Subcutaneous abdominal adipose tissue (tissue), 5 donors: ENCODE results near the gene CCL8.

Experiments used
- H3K27ac ChIP-seq: one replicate; pipeline ENCODE4 v1.7.0; 2013; ENCODE audit warnings: low read depth, mild to moderate bottlenecking, inconsistent platforms, low read length, moderate library complexity
- H3K27me3 ChIP-seq, 5 donors: one replicate each; pipeline ENCODE4 v1.7.0; 2013; ENCODE audit warnings: low read length in 5 of 5, inconsistent platforms in 1 of 5; ENCODE audit not compliant: control insufficient read depth in 5 of 5, insufficient read depth in 4 of 5
- H3K36me3 ChIP-seq, 5 donors: one replicate each; pipeline ENCODE4 v1.7.0; 2013; ENCODE audit warnings: low read length in 5 of 5; ENCODE audit not compliant: control insufficient read depth in 5 of 5, insufficient read depth in 5 of 5
- H3K4me1 ChIP-seq, 5 donors: one replicate each; pipeline ENCODE4 v1.7.0; 2013; ENCODE audit warnings: low read length in 5 of 5, mild to moderate bottlenecking in 3 of 5, moderate library complexity in 1 of 5; ENCODE audit not compliant: control insufficient read depth in 5 of 5, insufficient read depth in 5 of 5
- H3K4me3 ChIP-seq, 5 donors: one replicate each; pipeline ENCODE4 v1.7.0; 2013; ENCODE audit warnings: low read length in 5 of 5, low read depth in 1 of 5
- H3K9ac ChIP-seq, 5 donors: one replicate each; pipeline ENCODE4 v1.7.0; 2013; ENCODE audit warnings: low read length in 5 of 5, mild to moderate bottlenecking in 4 of 5, moderate library complexity in 3 of 5
- H3K9me3 ChIP-seq, 5 donors: one replicate each; pipeline ENCODE4 v1.7.0; 2013; ENCODE audit warnings: low read length in 5 of 5; ENCODE audit not compliant: control insufficient read depth in 5 of 5
- donor health status: healthy.
- donor health status: healthy.
- donor health status: healthy.
- donor health status: healthy.
- donor health status: healthy.

CCL8 gene

GRCh38 chr17:34299956-34300577, 19.2 kb upstream of the CCL8 start:
- H3K27ac ChIP-seq: peak overlapping the region; percentile 9
- H3K4me1 ChIP-seq: peaks cover 4 to 34% (median 16%) of the 10 kb centered on the region in 5 donors
- H3K36me3 ChIP-seq: no peaks in the 10 kb centered on the region

DNA sequence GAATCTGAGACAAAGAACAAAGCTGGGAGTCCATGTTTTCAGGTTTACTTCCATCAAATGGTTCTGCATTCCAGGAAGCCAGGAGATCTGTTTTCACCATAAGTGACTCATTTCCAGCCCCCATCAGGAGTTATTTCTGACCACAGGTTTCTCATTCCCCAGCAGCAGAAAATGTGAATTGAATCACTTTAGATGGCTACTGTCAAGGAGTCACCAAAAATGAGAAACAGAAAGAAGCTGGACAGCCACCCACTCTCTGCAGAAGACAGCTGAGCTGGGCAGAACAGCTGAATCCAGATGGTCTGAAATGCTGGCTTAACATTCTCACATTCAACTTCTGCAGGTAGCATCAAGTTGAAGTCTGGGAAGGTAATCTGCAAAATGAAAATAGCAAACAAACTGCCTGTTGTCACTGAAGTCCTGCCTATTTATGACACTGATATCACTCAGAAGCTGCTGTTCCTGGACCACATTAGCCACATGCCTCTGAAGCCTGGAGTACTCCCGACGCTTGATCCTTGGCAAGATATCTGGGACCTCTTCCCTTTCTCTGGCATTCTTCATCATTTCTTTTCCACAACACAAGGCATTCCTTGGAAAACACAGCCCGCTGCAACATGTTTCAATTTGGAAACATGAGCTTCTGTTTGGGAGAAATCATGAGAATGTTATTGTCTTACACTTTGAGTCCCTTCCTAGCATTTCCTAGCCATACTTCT, 18.4 kb upstream of the CCL8 start:
- H3K9ac ChIP-seq: no peak overlapping the region
- H3K27me3 ChIP-seq: peaks cover 0 to 3% (median 0%) of the 10 kb centered on the region in 5 donors
- H3K4me3 ChIP-seq: no peak overlapping the region
- no peaks in the 10 kb centered on the region for H3K36me3 ChIP-seq
- peaks cover 4 to 34% (median 16%) of the 10 kb centered on the region in 5 donors for H3K4me1 ChIP-seq
- H3K9me3 ChIP-seq: no peaks in the 10 kb centered on the region
- peak overlapping the region; percentile 15 for H3K27ac ChIP-seq

More at GRCh38 chr17:34299956-34300577, 19.2 kb upstream of the CCL8 start:
- no peak overlapping the region for H3K9ac ChIP-seq
- H3K9me3 ChIP-seq: no peaks in the 10 kb centered on the region
- peaks cover 0 to 3% (median 0%) of the 10 kb centered on the region in 5 donors for H3K27me3 ChIP-seq
- no peak overlapping the region for H3K4me3 ChIP-seq

GRCh38 chr17:34301986-34302385, 17.2 kb upstream of the CCL8 start:
- Histone ChIP-seq H3K4me3 (no peak overlapping the region), H3K9ac (no peak overlapping the region), H3K4me1 (peaks cover 4 to 45% (median 22%) of the 10 kb centered on the region in 5 donors), H3K27ac (no peak overlapping the region), H3K36me3 (no peaks in the 10 kb centered on the region), H3K9me3 (no peaks in the 10 kb centered on the region), H3K27me3 (peaks cover 0 to 3% (median 0%) of the 10 kb centered on the region in 5 donors)

DNA sequence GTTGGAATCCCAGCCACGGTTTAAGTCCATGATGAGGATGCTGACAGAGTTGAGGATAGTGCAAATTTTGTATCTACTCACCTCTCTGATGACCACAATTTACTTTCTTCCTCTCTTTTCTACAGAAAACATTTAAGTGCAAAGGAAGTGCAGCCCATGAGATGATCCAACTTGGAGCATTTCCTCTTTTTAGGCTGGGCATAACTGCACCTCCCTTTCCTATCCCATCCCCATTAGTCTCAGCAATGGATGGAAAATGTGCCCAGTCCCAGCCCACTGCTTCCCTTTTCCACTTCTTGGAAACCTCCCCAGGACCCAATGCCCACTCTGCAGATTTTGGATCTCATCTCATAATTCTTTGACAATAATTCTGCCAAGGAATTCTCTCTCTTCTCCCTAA, 16.6 kb upstream of the CCL8 start:
- H3K36me3 ChIP-seq: no peaks in the 10 kb centered on the region
- peaks cover 0 to 3% (median 0%) of the 10 kb centered on the region in 5 donors for H3K27me3 ChIP-seq
- peaks cover 4 to 52% (median 28%) of the 10 kb centered on the region in 5 donors for H3K4me1 ChIP-seq
- H3K4me3 ChIP-seq: no peak overlapping the region
- H3K27ac ChIP-seq: no peak overlapping the region
- H3K9me3 ChIP-seq: no peaks in the 10 kb centered on the region
- H3K9ac ChIP-seq: no peak overlapping the region

GRCh38 chr17:34303606-34304005, 15.6 kb upstream of the CCL8 start:
- Histone ChIP-seq H3K9me3 (no peaks in the 10 kb centered on the region), H3K27me3 (peaks cover 0 to 1% (median 0%) of the 10 kb centered on the region in 5 donors), H3K36me3 (no peaks in the 10 kb centered on the region), H3K4me3 (no peak overlapping the region), H3K27ac (no peak overlapping the region), H3K4me1 (peaks cover 4 to 59% (median 36%) of the 10 kb centered on the region in 5 donors), H3K9ac (no peak overlapping the region)

GRCh38 chr17:34305061-34305460, 14.2 kb upstream of the CCL8 start:
- Histone ChIP-seq H3K9me3 (no peaks in the 10 kb centered on the region), H3K27ac (no peak overlapping the region), H3K36me3 (no peaks in the 10 kb centered on the region), H3K27me3 (no peaks in the 10 kb centered on the region), H3K4me3 (no peak overlapping the region), H3K4me1 (peaks cover 3 to 54% (median 32%) of the 10 kb centered on the region in 5 donors), H3K9ac (no peak overlapping the region)

DNA sequence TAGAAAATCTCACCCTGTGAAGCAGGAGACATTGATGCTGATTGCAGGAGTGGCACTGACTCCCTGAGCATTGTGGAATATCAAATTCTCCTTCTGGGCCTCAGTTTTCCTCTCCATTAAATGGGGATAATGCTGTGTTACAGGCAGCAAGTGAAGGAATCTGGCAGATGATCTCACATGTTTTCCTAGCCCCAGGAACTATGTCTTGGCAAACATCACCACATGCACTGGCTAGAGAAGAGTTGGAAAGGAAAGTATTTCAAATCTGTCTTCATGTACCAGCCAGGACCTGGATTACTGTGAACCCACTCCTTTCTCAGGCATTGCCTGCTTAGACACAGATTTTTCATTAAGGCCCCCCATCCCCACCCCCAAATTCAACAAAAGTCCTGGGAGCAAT, 13.6 kb upstream of the CCL8 start:
- H3K4me1 ChIP-seq: peaks cover 3 to 49% (median 32%) of the 10 kb centered on the region in 5 donors
- no peak overlapping the region for H3K9ac ChIP-seq
- no peak overlapping the region for H3K4me3 ChIP-seq
- no peaks in the 10 kb centered on the region for H3K9me3 ChIP-seq
- no peak overlapping the region for H3K27ac ChIP-seq
- no peaks in the 10 kb centered on the region for H3K36me3 ChIP-seq
- no peaks in the 10 kb centered on the region for H3K27me3 ChIP-seq

GRCh38 chr17:34306466-34306865, 12.8 kb upstream of the CCL8 start:
- H3K36me3 ChIP-seq: no peaks in the 10 kb centered on the region
- H3K9me3 ChIP-seq: no peaks in the 10 kb centered on the region
- no peaks in the 10 kb centered on the region for H3K27me3 ChIP-seq
- no peak overlapping the region for H3K9ac ChIP-seq
- H3K4me3 ChIP-seq: no peak overlapping the region
- no peak overlapping the region for H3K27ac ChIP-seq
- H3K4me1 ChIP-seq: peaks cover 0 to 43% (median 26%) of the 10 kb centered on the region in 5 donors

- Histone ChIP-seq H3K36me3 (no peaks in the 10 kb centered on the region), H3K9me3 (no peaks in the 10 kb centered on the region), H3K4me3 (no peak overlapping the region)
Measured at GRCh38 chr17:34307110-34307509, 12.1 kb upstream of the CCL8 start.

GRCh38 chr17:34308371-34308770, 10.9 kb upstream of the CCL8 start:
- H3K9ac ChIP-seq: no peak overlapping the region
- H3K4me3 ChIP-seq: no peak overlapping the region
- H3K27ac ChIP-seq: no peak overlapping the region
- peaks cover 0 to 46% (median 36%) of the 10 kb centered on the region in 5 donors for H3K4me1 ChIP-seq
- no peaks in the 10 kb centered on the region for H3K9me3 ChIP-seq
- H3K36me3 ChIP-seq: no peaks in the 10 kb centered on the region
- no peaks in the 10 kb centered on the region for H3K27me3 ChIP-seq

More at GRCh38 chr17:34307110-34307509, 12.1 kb upstream of the CCL8 start:
- Histone ChIP-seq H3K9ac (no peak overlapping the region), H3K27ac (no peak overlapping the region), H3K27me3 (no peaks in the 10 kb centered on the region), H3K4me1 (peaks cover 0 to 39% (median 26%) of the 10 kb centered on the region in 5 donors)
